ENCODE results near the gene DPM3. TPM values are rescaled to one million over a fixed set of nuclear protein-coding genes. Genes with fewer than 3 reads are reported as not detected.

Gene DPM3
- total RNA-seq, 4 donors from 2014 or later = 33.5 to 89.2 (median 65.0) TPM

DNA sequence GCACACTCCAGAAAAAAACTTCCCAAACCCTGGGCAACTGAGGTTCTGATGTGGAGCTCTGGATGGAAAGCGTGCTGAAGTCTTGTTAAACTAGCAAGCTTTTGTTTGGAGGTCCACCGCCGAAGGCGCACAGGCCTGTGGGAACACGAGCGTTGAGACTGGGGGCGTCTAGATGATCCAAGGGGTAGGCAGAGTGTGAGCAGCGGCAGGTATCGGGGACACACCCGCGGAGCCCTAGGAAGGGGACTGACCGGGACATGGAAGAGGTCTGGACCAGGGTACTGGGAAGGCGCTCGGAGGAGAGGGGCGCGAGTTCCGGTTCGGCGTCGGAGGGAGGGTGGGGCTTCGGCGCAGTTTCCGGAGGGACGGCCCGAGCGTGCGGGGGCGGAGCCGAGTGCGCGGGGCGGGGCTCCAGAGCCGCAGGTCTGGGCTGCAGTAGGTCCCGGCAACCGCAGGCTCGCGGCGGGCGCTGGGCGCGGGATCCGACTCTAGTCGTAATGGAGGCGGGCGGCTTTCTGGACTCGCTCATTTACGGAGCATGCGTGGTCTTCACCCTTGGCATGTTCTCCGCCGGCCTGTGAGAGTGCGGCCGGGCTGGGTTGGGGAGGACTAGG lies 4.8 kb downstream of the DPM3 start, which contains the start of gene SLC50A1:
Gene SLC50A1, plus strand, starts transcription at position 438 of the 614 bp plus-strand sequence. Its CDS starts 60 bp downstream, at position 498.
- H3K4me1 ChIP-seq = peaks cover 0 to 53% (median 13%) of the 10 kb centered on the region in 4 donors
- no peaks in the 10 kb centered on the region for H3K9me3 ChIP-seq
- H3K36me3 ChIP-seq = peaks cover 0 to 38% (median 0%) of the 10 kb centered on the region in 3 donors
- H3K27me3 ChIP-seq = no peaks in the 10 kb centered on the region
- H3K4me3 ChIP-seq = peak within 1 kb of the TSS; percentile 63 to 87 (median 73)
- TF ChIP-seq, protein P1, sequence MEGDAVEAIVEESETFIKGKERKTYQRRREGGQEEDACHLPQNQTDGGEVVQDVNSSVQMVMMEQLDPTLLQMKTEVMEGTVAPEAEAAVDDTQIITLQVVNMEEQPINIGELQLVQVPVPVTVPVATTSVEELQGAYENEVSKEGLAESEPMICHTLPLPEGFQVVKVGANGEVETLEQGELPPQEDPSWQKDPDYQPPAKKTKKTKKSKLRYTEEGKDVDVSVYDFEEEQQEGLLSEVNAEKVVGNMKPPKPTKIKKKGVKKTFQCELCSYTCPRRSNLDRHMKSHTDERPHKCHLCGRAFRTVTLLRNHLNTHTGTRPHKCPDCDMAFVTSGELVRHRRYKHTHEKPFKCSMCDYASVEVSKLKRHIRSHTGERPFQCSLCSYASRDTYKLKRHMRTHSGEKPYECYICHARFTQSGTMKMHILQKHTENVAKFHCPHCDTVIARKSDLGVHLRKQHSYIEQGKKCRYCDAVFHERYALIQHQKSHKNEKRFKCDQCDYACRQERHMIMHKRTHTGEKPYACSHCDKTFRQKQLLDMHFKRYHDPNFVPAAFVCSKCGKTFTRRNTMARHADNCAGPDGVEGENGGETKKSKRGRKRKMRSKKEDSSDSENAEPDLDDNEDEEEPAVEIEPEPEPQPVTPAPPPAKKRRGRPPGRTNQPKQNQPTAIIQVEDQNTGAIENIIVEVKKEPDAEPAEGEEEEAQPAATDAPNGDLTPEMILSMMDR (IDR thresholded peaks at IDR 0.05) = peak in 5 of 6 experiments; percentile 23 to 70 (median 68)
- TF ChIP-seq POLR2A (IDR thresholded peaks at IDR 0.05) = peak; percentile 94 to 99
- peak within 1 kb of the TSS; percentile 92 to 98 (median 98) for H3K27ac ChIP-seq
- peak; percentile 89 to 97 (median 97) for DNase-seq

DNA sequence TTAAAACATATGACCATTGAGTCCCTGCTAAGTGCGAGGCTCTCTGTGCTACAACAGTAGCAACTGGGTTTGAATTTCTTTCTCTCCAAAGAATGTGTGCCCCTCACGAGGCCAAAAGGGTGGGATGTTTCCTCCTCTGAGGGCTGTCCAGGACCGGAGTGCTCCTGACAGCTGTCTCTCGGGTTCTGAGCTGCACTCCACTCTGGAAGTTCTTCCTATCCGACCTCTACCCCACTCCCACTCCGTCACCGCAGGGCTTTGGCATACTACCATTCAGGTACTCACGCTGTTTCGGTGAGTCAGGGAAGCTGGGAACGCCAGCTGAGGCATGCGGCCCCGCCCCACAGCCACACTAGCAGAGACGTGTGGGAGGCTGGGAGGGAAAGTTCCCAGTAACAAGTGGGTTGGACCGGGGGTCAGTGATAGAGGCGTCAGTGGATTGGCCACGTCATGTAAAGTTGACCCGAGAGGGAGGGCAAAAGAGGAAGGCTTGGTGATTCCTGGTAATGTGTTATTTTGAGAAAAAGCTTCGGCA lies 5.4 kb downstream of the DPM3 start:
- TF ChIP-seq, protein P1 (IDR thresholded peaks at IDR 0.05) = no peak
- peak; percentile 39 to 85 for TF ChIP-seq POLR2A (IDR thresholded peaks at IDR 0.05)
- peak; percentile 56 to 95 (median 93) for DNase-seq
- Histone ChIP-seq H3K4me1 (peaks cover 0 to 51% (median 13%) of the 10 kb centered on the region in 4 donors), H3K27ac (peak overlapping the region; percentile 92 to 98 (median 98)), H3K4me3 (peak overlapping the region; percentile 63 to 87 (median 73)), H3K27me3 (no peaks in the 10 kb centered on the region), H3K9me3 (no peaks in the 10 kb centered on the region), H3K36me3 (peaks cover 0 to 38% (median 0%) of the 10 kb centered on the region in 3 donors)

- TF ChIP-seq POLR2A (IDR thresholded peaks at IDR 0.05) = no peak
- TF ChIP-seq, protein P1 (IDR thresholded peaks at IDR 0.05) = no peak
- peak in 1 of 3 donors; percentile 54 for DNase-seq
- peak overlapping the region in 2 of 4 donors; percentile 63 to 87 for H3K4me3 ChIP-seq
Observed at GRCh38 chr1:155134322-155134721, 6.0 kb downstream of the DPM3 start.

GRCh38 chr1:155133799-155134281 lies 6.5 kb downstream of the DPM3 start:
- no peaks in the 10 kb centered on the region for H3K27me3 ChIP-seq
- peak in 2 of 3 donors; percentile 62 to 66 for DNase-seq
- TF ChIP-seq, protein P1 (IDR thresholded peaks at IDR 0.05) = no peak
- TF ChIP-seq POLR2A (IDR thresholded peaks at IDR 0.05) = peak in 1 of 2 donors; percentile 8
- H3K36me3 ChIP-seq = peaks cover 0 to 38% (median 0%) of the 10 kb centered on the region in 3 donors
- H3K9me3 ChIP-seq = no peaks in the 10 kb centered on the region
- peak overlapping the region in 1 of 4 donors; percentile 63 for H3K4me3 ChIP-seq
- peak overlapping the region in 3 of 4 donors; percentile 97 to 98 (median 98) for H3K27ac ChIP-seq
- H3K4me1 ChIP-seq = peaks cover 0 to 49% (median 13%) of the 10 kb centered on the region in 4 donors

More at GRCh38 chr1:155134322-155134721, 6.0 kb downstream of the DPM3 start:
- Histone ChIP-seq H3K27ac (peak overlapping the region in 3 of 4 donors; percentile 97 to 98 (median 98)), H3K36me3 (peaks cover 0 to 38% (median 0%) of the 10 kb centered on the region in 3 donors), H3K27me3 (no peaks in the 10 kb centered on the region), H3K4me1 (peaks cover 0 to 50% (median 13%) of the 10 kb centered on the region in 4 donors), H3K9me3 (no peaks in the 10 kb centered on the region)

DNA sequence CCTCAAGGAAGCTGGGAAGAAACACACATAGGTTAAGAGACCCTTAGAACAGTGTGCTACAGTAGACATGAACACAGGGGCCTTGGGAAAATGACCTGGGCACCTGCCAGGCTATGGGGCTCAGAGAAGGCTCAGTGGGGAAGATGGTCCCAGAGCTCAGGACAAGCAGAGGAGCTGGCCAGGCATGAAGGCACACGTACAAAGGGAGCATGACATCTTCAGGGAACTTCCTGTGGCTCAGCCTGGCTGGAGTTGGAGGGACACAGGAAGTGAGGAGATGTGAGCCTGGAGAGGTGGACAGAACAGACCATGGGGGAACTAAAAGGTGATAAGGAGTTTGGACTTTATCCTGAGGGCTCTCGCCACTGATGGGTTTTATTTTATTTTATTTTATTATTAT lies 8.5 kb downstream of the DPM3 start:
- Histone ChIP-seq H3K27ac (peak overlapping the region in 3 of 4 donors; percentile 51 to 98 (median 98)), H3K36me3 (peaks cover 0 to 34% (median 0%) of the 10 kb centered on the region in 3 donors), H3K9me3 (no peaks in the 10 kb centered on the region), H3K4me1 (peaks cover 0 to 30% (median 20%) of the 10 kb centered on the region in 4 donors), H3K27me3 (no peaks in the 10 kb centered on the region), H3K4me3 (peak overlapping the region in 2 of 4 donors; percentile 6 to 63)
- no peak for DNase-seq
- TF ChIP-seq, protein P1 (IDR thresholded peaks at IDR 0.05) = no peak
- TF ChIP-seq POLR2A (IDR thresholded peaks at IDR 0.05) = no peak
